Upper lobe of left lung (tissue), 6 donors: Measurements from ENCODE around the gene ARL6IP6. TPM values are rescaled to one million over a fixed set of nuclear protein-coding genes. Genes with fewer than 3 reads are reported as not detected.

ENCODE experiments used
- ATAC-seq, 2 donors: fragments of 200-7000 bp; cut with Tn5 transposase; one replicate each; pipeline ENCODE4 v1.9.1; 2022; ENCODE audit warnings: mild to moderate bottlenecking in 2 of 2, moderate library complexity in 2 of 2; ENCODE audit not compliant: low FRiP score in 2 of 2
- DNase-seq, 2 donors: peaks; one replicate each; pipeline ENCODE4 v3.0.0-alpha.2; 2019 to 2020
- H3K27ac ChIP-seq, 4 donors: fragments of 200-600 bp; sonication (generic); one replicate each; pipeline ENCODE4 v1.5.1; 2016 to 2019
- H3K27me3 ChIP-seq, 4 donors: fragments of 200-600 bp; sonication (generic); one replicate each; pipeline ENCODE4 v1.5.1; 2017 to 2019
- H3K36me3 ChIP-seq, 4 donors: fragments of 200-600 bp; sonication (generic); one replicate each; pipeline ENCODE4 v1.5.1; 2016 to 2019
- H3K4me1 ChIP-seq, 4 donors: fragments of 200-600 bp; sonication (generic); one replicate each; pipeline ENCODE4 v1.5.1; 2018 to 2019
- H3K4me3 ChIP-seq, 4 donors: fragments of 200-600 bp; sonication (generic); one replicate each; pipeline ENCODE4 v1.5.1; 2017 to 2019; ENCODE audit warnings: mild to moderate bottlenecking in 2 of 4, moderate library complexity in 1 of 4
- H3K9me3 ChIP-seq, 4 donors: fragments of 200-600 bp; sonication (generic); one replicate each; pipeline ENCODE4 v1.5.1; 2018 to 2019
- EP300 ChIP-seq, 4 donors: sonication (generic); formaldehyde crosslinking; IDR thresholded peaks; one replicate each; pipeline ENCODE4 v1.5.1; 2017; ENCODE audit warnings: antibody characterized with exemption in 4 of 4, control low read depth in 2 of 4
- POLR2A ChIP-seq, 4 donors: fragments of 450-650 bp; IDR thresholded peaks; one replicate each; pipeline ENCODE4 v1.5.1; 2016 to 2017; ENCODE audit warnings: antibody characterized with exemption in 4 of 4, mild to moderate bottlenecking in 2 of 4
- POLR2AphosphoS5 ChIP-seq, 2 donors: sonication (generic); formaldehyde crosslinking; IDR thresholded peaks; one replicate each; pipeline ENCODE4 v1.5.1; 2017; ENCODE audit warnings: antibody characterized with exemption in 2 of 2
- WGBS, 2 donors: methylation state at CpG; one replicate each; pipeline ENCODE4 v1.1.5; 2017 to 2018; 5-methylcytosine and 5-hydroxymethylcytosine counted together
- total RNA-seq, 6 donors: library from RNA; depleted of rRNA in 4 of 6; stranded (reverse); fragments of >200 nt in 4 of 6; gene quantifications; one replicate each; pipeline versions ENCODE4 v1.1.0 to v1.2.1, GENCODE V29; 2016 to 2021
- TF ChIP-seq, protein P1 (sequence below), 6 experiments: fragments of 450-650 bp in 4 of 6; fragments of 200-600 bp in 2 of 6; sonication (generic) in 2 of 6; IDR thresholded peaks; one replicate each; pipeline ENCODE4 v1.5.1; 2016 to 2019; ENCODE audit warnings: antibody characterized with exemption in 6 of 6
- donor health status: DM: no; HTN: no; CAD: no; lungs with moderate emphysema.
- donor health status: DM: no; HTN: yes; CAD: no; lungs with severe emphysema.

Gene ARL6IP6
- 10 to 100 TPM in 5 of 6 donors, 1 to 10 TPM in 1; 7.5 to 27.4 (median 20.0) TPM for total RNA-seq

DNA sequence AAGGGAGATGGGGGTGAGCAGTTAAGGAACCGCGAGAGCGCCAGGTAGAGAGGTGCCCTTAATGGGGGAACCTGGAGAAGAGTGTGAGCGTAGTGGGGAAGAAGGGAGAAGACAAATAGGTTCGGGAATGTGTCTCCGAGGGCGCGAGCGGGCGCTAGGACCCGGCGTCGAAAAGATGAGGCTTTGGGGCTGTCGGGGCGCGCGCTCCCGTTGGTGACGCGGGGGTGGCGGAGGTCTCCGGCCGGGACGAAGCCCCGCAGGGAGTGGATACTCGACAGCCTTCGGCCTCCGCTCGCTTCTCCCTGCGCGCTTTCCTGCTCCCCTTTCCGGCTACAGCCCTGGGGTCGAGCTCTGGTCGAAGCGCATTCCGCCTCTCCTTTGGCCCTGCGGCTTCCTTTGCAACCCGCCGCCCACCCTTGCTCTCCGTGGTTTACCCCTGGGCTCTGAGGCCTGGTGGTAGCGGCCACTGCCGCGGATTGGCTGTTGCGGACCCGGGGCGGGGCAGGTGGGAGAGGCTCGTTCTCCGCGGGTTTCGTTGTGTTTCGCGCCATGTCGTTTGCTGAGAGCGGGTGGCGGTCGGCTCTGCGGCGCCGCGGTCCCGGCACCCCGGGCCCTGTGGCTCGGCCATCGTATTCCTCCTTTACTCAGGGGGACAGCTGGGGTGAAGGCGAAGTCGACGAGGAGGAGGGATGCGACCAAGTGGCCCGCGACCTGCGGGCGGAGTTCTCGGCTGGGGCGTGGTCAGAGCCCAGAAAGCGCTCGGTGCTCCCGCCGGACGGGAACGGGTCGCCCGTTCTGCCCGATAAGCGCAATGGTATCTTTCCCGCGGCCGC is at the start of gene ARL6IP6:
ARL6IP6 (plus strand) TSS at position 545 of the 833 bp plus-strand sequence; CDS start at position 550, 5 bp downstream.
- peak within 1 kb of the TSS; percentile 63 to 90 (median 84) for H3K4me3 ChIP-seq
- peaks cover 0 to 22% (median 2%) of the 10 kb centered on the region in 4 donors for H3K36me3 ChIP-seq
- H3K27ac ChIP-seq, result peak within 1 kb of the TSS; percentile 95 to 99 (median 98)
- H3K9me3 ChIP-seq, result no peaks in the 10 kb centered on the region
- H3K27me3 ChIP-seq, result no peaks in the 10 kb centered on the region
- 0 to 2% methylated on average over 58 to 87 of the region's 87 CpGs for WGBS, 2 donors
- ATAC-seq (peak; percentile 95), DNase-seq (peak; percentile 94 to 98)
- TF ChIP-seq EP300 (IDR thresholded peaks at IDR 0.05) (no peak), POLR2A (IDR thresholded peaks at IDR 0.05) (peak in 3 of 4 donors; percentile 72 to 89 (median 84)), POLR2AphosphoS5 (IDR thresholded peaks at IDR 0.05) (peak; percentile 56 to 85)
- TF ChIP-seq, protein P1, sequence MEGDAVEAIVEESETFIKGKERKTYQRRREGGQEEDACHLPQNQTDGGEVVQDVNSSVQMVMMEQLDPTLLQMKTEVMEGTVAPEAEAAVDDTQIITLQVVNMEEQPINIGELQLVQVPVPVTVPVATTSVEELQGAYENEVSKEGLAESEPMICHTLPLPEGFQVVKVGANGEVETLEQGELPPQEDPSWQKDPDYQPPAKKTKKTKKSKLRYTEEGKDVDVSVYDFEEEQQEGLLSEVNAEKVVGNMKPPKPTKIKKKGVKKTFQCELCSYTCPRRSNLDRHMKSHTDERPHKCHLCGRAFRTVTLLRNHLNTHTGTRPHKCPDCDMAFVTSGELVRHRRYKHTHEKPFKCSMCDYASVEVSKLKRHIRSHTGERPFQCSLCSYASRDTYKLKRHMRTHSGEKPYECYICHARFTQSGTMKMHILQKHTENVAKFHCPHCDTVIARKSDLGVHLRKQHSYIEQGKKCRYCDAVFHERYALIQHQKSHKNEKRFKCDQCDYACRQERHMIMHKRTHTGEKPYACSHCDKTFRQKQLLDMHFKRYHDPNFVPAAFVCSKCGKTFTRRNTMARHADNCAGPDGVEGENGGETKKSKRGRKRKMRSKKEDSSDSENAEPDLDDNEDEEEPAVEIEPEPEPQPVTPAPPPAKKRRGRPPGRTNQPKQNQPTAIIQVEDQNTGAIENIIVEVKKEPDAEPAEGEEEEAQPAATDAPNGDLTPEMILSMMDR (IDR thresholded peaks at IDR 0.05), result no peak
- peaks cover 31 to 46% (median 38%) of the 10 kb centered on the region in 4 donors for H3K4me1 ChIP-seq

- Histone ChIP-seq H3K36me3 (peaks cover 21 to 93% (median 46%) of the 10 kb centered on the region in 4 donors), H3K4me3 (no peak overlapping the region), H3K4me1 (no peaks in the 10 kb centered on the region), H3K9me3 (no peaks in the 10 kb centered on the region), H3K27me3 (no peaks in the 10 kb centered on the region), H3K27ac (no peak overlapping the region)
- TF ChIP-seq, protein P1 (IDR thresholded peaks at IDR 0.05), result no peak
- no peak for TF ChIP-seq EP300 (IDR thresholded peaks at IDR 0.05)
- no peak for TF ChIP-seq POLR2AphosphoS5 (IDR thresholded peaks at IDR 0.05)
- TF ChIP-seq POLR2A (IDR thresholded peaks at IDR 0.05), result no peak
- ATAC-seq (no peak), DNase-seq (no peak)
- WGBS, 2 donors, result 85 to 94% methylated on average over 4 of the region's 4 CpGs
Measured at GRCh38 chr2:152674334-152674733, 44.1 kb upstream of the ARL6IP6 start.

GRCh38 chr2:152676461-152676860 is 42.0 kb upstream of the ARL6IP6 start:
- Histone ChIP-seq H3K4me3 (no peak overlapping the region), H3K36me3 (peaks cover 22 to 93% (median 44%) of the 10 kb centered on the region in 4 donors), H3K4me1 (no peaks in the 10 kb centered on the region), H3K27ac (no peak overlapping the region), H3K9me3 (no peaks in the 10 kb centered on the region), H3K27me3 (no peaks in the 10 kb centered on the region)
- DNase-seq (no peak), ATAC-seq (no peak)
- TF ChIP-seq POLR2AphosphoS5 (IDR thresholded peaks at IDR 0.05) (no peak), POLR2A (IDR thresholded peaks at IDR 0.05) (no peak), EP300 (IDR thresholded peaks at IDR 0.05) (no peak)
- TF ChIP-seq, protein P1 (IDR thresholded peaks at IDR 0.05), result no peak
- WGBS, 2 donors, result 97% methylated on average over 3 of the region's 3 CpGs

GRCh38 chr2:152678808-152679207 is 39.6 kb upstream of the ARL6IP6 start:
- TF ChIP-seq EP300 (IDR thresholded peaks at IDR 0.05) (no peak), POLR2A (IDR thresholded peaks at IDR 0.05) (no peak), POLR2AphosphoS5 (IDR thresholded peaks at IDR 0.05) (no peak)
- TF ChIP-seq, protein P1 (IDR thresholded peaks at IDR 0.05), result no peak
- Histone ChIP-seq H3K4me1 (no peaks in the 10 kb centered on the region), H3K4me3 (no peak overlapping the region), H3K27ac (no peak overlapping the region), H3K27me3 (no peaks in the 10 kb centered on the region), H3K36me3 (peaks cover 21 to 69% (median 30%) of the 10 kb centered on the region in 4 donors), H3K9me3 (no peaks in the 10 kb centered on the region)
- 83 to 84% methylated on average over 2 of the region's 2 CpGs for WGBS, 2 donors
- ATAC-seq (no peak), DNase-seq (no peak)
